ENCODE data around the gene PTGR3. TPM values are rescaled to one million over a fixed set of nuclear protein-coding genes. Genes with fewer than 3 reads are reported as not detected.

The PTGR3 gene
- total and polyA plus RNA-seq, 8 donors: 9.9 to 45.5 (median 15.7) TPM

DNA sequence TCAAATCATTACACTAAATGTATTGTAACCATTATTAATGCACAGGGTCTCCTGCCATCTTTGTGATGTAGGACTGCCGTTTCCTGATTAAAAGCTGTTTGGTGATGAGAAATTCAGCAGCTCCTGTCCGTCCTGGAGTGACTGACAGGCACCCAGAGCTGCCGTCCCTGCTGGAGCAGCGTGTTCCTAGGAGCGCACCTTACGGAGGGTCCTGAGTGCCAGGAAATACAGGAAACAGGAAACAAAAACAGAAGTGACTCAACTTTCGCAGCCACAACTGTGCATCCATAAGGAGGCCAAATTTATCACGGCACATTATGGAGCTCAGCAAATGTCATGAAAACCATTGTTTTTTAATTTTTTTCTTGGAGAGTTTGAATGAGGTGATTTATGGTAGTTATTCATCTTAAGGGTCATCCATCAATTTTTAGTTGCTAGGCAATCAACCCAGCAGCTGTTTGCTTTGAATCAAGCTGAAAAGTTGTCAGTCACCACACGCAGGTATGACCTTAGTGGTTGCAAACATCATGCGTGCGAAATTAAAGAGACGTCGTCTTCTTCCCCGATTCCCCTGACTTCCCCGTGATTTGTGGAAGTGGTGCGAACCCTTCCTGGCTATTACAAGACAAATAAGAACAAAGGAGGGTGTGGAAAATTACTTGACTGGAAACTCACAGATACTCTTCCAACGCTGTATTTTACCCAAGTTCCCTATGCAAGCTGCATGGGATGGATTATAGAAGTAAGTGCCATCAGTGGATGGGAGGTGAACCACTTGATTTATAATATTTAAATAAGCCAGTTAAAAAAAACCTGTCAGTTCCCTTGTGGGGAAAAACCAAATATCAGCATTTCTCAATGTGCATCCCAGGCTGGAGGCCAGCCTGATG lies 21.5 kb upstream of the PTGR3 start:
- Histone ChIP-seq H3K27me3 (no peaks in the 10 kb centered on the region), H3K36me3 (no peaks in the 10 kb centered on the region), H3K4me1 (peaks cover 0 to 68% (median 42%) of the 10 kb centered on the region in 4 donors), H3K9me3 (no peaks in the 10 kb centered on the region), H3K4me3 (no peak overlapping the region), H3K27ac (peak overlapping the region in 3 of 5 donors; percentile 23 to 63 (median 55))
- DNase-seq: peak in 1 of 2 donors; percentile 8
- intact Hi-C loops (cut with DNase I; ENCODE audit: low total_unique reads): no loop called here
- 70 to 90% (median 85%) methylated on average over 17 of the region's 17 CpGs for WGBS, 5 donors
- no peak for TF ChIP-seq EP300 (IDR thresholded peaks at IDR 0.05)
- no peak for TF ChIP-seq POLR2AphosphoS5 (IDR thresholded peaks at IDR 0.05)
- TF ChIP-seq, protein P1, sequence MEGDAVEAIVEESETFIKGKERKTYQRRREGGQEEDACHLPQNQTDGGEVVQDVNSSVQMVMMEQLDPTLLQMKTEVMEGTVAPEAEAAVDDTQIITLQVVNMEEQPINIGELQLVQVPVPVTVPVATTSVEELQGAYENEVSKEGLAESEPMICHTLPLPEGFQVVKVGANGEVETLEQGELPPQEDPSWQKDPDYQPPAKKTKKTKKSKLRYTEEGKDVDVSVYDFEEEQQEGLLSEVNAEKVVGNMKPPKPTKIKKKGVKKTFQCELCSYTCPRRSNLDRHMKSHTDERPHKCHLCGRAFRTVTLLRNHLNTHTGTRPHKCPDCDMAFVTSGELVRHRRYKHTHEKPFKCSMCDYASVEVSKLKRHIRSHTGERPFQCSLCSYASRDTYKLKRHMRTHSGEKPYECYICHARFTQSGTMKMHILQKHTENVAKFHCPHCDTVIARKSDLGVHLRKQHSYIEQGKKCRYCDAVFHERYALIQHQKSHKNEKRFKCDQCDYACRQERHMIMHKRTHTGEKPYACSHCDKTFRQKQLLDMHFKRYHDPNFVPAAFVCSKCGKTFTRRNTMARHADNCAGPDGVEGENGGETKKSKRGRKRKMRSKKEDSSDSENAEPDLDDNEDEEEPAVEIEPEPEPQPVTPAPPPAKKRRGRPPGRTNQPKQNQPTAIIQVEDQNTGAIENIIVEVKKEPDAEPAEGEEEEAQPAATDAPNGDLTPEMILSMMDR (IDR thresholded peaks at IDR 0.05): no peak
- no peak for TF ChIP-seq POLR2A (IDR thresholded peaks at IDR 0.05)

DNA sequence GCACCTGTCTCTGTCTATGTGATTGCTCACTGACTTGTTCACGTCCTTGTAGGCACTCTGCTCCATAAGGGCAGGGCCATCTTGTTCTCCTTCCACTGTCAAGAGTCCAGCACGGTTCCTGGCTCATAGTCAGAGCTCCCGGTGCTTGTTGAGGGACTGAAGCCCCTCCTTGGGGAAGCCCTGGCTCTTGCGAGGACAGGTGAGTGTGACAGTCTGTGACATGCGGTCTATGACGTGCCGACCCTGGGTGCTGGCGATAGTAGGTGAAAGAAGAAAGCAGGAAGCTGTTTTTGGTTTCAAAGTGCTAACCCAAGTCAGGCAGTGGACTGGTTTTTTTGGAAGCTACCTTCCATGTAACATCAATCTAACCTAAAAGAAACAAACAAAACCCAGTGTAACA lies 20.5 kb upstream of the PTGR3 start:
- TF ChIP-seq EP300 (IDR thresholded peaks at IDR 0.05) (no peak), POLR2AphosphoS5 (IDR thresholded peaks at IDR 0.05) (no peak), POLR2A (IDR thresholded peaks at IDR 0.05) (no peak)
- TF ChIP-seq, protein P1 (IDR thresholded peaks at IDR 0.05): no peak
- WGBS, 5 donors: 90 to 97% (median 96%) methylated on average over 8 of the region's 8 CpGs
- Histone ChIP-seq H3K4me1 (peaks cover 0 to 70% (median 46%) of the 10 kb centered on the region in 4 donors), H3K9me3 (no peaks in the 10 kb centered on the region), H3K4me3 (no peak overlapping the region), H3K27me3 (no peaks in the 10 kb centered on the region), H3K27ac (peak overlapping the region in 2 of 5 donors; percentile 9 to 55), H3K36me3 (no peaks in the 10 kb centered on the region)
- peak in 1 of 2 donors; percentile 4 for DNase-seq
- intact Hi-C loops (cut with DNase I; ENCODE audit: low total_unique reads): no loop called here

DNA sequence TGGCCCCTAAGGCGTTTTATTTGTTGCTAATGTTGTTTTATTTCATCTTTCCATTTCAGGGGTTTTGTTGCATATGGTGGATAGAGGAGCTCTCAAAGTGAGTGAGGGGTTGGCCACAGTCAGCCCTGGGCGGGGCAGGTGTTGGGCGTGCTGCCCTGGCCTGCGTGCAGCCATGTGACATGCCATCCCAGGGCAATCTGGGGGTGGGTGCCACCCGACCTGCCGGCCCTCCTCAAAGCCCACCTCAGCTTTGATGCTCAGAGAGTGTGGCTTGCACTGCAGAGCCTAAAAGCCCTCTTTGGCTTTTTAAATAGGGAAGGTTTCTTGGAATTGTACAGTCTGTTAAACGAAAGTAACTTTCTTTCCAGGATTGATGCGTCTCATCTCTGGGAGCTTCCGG lies 20.0 kb upstream of the PTGR3 start:
- WGBS, 5 donors: 87 to 95% (median 90%) methylated on average over 9 of the region's 9 CpGs
- H3K4me1 ChIP-seq: peaks cover 0 to 74% (median 47%) of the 10 kb centered on the region in 4 donors
- TF ChIP-seq POLR2A (IDR thresholded peaks at IDR 0.05): no peak
- TF ChIP-seq EP300 (IDR thresholded peaks at IDR 0.05): no peak
- TF ChIP-seq POLR2AphosphoS5 (IDR thresholded peaks at IDR 0.05): no peak
- TF ChIP-seq, protein P1 (IDR thresholded peaks at IDR 0.05): no peak
- intact Hi-C loops (cut with DNase I; ENCODE audit: low total_unique reads): no loop called here
- H3K36me3 ChIP-seq: no peaks in the 10 kb centered on the region
- no peaks in the 10 kb centered on the region for H3K9me3 ChIP-seq
- no peak for DNase-seq
- H3K4me3 ChIP-seq: no peak overlapping the region
- H3K27ac ChIP-seq: no peak overlapping the region
- H3K27me3 ChIP-seq: no peaks in the 10 kb centered on the region

DNA sequence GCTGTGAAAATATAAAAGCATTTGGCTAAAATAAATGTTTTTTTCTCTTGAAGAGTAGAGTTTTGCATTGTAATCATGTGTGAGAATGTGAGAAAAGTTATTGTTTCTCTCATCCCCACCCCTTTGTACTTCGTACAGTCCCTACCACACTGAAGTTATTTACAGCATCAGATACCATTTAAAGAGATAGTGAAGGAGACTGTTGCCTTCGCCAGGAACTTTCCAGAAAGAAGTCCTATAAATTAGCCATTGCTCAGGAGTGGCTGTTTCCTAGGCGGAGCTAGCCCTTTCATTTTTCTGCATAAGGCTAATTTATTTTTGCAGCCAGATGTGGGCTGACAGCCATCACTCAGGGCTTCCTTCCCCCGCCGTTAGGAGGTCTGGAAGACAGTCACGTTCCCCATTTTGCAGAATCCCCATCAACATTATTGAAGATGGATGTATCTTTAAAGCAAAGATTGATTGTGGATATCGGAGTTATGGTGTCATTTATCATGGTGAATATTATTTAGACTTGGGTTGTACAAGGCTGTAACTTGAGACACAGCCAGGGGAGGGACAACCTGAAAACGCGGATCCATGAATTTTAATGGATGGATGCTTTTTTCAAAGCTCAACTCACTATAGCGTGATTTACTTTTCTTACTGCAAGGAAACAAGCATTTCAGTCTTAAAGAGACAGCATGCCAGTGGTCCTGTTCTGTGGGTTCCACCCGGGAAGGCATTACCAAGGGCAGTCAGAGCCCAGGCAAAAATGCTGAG lies 18.8 kb upstream of the PTGR3 start:
- 55 to 70% (median 56%) methylated on average over 11 of the region's 11 CpGs for WGBS, 5 donors
- Histone ChIP-seq H3K9me3 (no peaks in the 10 kb centered on the region), H3K27me3 (no peaks in the 10 kb centered on the region), H3K27ac (peak overlapping the region in 4 of 5 donors; percentile 8 to 72 (median 34)), H3K36me3 (no peaks in the 10 kb centered on the region), H3K4me3 (peak overlapping the region in 1 of 4 donors; percentile 2), H3K4me1 (peaks cover 0 to 78% (median 48%) of the 10 kb centered on the region in 4 donors)
- intact Hi-C loops (cut with DNase I; ENCODE audit: low total_unique reads): no loop called here
- DNase-seq: no peak
- no peak for TF ChIP-seq EP300 (IDR thresholded peaks at IDR 0.05)
- no peak for TF ChIP-seq POLR2AphosphoS5 (IDR thresholded peaks at IDR 0.05)
- TF ChIP-seq, protein P1 (IDR thresholded peaks at IDR 0.05): no peak
- TF ChIP-seq POLR2A (IDR thresholded peaks at IDR 0.05): no peak
